OCI-LY3 (cell line): ENCODE results near the gene IDH3G.

Experiments used
- EZH2phosphoT487 ChIP-seq: fragments of 200-600 bp; shearing (Covaris generic); IDR thresholded peaks from 2 replicates; pipeline ENCODE4 v1.6.1; 2018; ENCODE audit warnings: antibody characterized with exemption, mixed run types, low read depth
- TF ChIP-seq, protein P1 (sequence below): fragments of 200-600, 300-600 bp; sonication (generic); IDR thresholded peaks from 2 replicates; pipeline ENCODE4 v1.5.1; 2014; ENCODE audit warnings: antibody characterized with exemption, low read length, low read depth

DNA sequence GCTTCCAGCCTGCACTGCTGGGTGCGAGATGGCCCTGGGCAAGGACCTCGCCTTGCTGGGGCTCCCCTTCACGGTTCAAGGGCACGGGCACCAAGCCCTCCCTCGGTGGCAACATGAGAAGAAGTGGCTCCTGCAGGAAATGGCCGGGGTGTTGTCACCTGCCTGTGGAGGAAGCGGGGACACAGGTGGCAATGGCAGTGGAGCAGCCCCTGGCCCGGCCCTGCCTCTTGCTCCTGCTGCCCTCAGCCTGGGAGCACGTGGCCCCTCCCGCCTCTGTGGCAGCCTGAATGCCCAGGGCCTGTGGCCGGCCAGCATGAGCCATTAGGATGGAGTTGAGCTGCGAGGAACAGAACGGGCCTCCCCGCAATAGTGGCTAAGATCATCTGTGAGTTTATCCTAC, 52.7 kb downstream of the IDH3G start:
- TF ChIP-seq, protein P1, sequence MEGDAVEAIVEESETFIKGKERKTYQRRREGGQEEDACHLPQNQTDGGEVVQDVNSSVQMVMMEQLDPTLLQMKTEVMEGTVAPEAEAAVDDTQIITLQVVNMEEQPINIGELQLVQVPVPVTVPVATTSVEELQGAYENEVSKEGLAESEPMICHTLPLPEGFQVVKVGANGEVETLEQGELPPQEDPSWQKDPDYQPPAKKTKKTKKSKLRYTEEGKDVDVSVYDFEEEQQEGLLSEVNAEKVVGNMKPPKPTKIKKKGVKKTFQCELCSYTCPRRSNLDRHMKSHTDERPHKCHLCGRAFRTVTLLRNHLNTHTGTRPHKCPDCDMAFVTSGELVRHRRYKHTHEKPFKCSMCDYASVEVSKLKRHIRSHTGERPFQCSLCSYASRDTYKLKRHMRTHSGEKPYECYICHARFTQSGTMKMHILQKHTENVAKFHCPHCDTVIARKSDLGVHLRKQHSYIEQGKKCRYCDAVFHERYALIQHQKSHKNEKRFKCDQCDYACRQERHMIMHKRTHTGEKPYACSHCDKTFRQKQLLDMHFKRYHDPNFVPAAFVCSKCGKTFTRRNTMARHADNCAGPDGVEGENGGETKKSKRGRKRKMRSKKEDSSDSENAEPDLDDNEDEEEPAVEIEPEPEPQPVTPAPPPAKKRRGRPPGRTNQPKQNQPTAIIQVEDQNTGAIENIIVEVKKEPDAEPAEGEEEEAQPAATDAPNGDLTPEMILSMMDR, result no peak
- no peak for TF ChIP-seq EZH2phosphoT487
